Natural killer cell treated with Interleukin-12 subunit alpha and Interleukin-12 subunit beta and Interleukin-15 and Interleukin-18, amount 100 ng/mL, for 72 hours (primary cell): ENCODE data around the gene PITPNM3. TPM values are rescaled to one million over a fixed set of nuclear protein-coding genes. Genes with fewer than 3 reads are reported as not detected.

Experiments used
- ATAC-seq, 2 donors: fragments of 150-1000 bp; cut with Tn5 transposase in 1 of 2; sonication (Bioruptor Pico), chemical (Tn5 transposase) in 1 of 2; 2 replicates each; pipeline ENCODE4 v1.10.0; 2021
- DNase-seq: peaks from one replicate; pipeline ENCODE4 v3.0.0; 2022; ENCODE audit warnings: low spot score
- H3K27ac Mint-ChIP-seq, 2 donors: 1 replicate in 1 of 2; 2 replicates in 1 of 2; pipeline ENCODE4 v1.8.0; 2022; ENCODE audit warnings: mixed read lengths in 2 of 2, mild to moderate bottlenecking in 1 of 2, moderate library complexity in 1 of 2
- H3K27me3 Mint-ChIP-seq, 2 donors: 1 replicate in 1 of 2; 2 replicates in 1 of 2; pipeline ENCODE4 v1.8.0; 2022; ENCODE audit warnings: mixed read lengths in 2 of 2
- H3K36me3 Mint-ChIP-seq: one replicate; pipeline ENCODE4 v1.8.0; 2022; ENCODE audit warnings: mixed read lengths
- H3K4me1 Mint-ChIP-seq, 2 donors: 1 replicate in 1 of 2; 2 replicates in 1 of 2; pipeline ENCODE4 v1.8.0; 2022; ENCODE audit warnings: low read depth in 2 of 2, mixed read lengths in 2 of 2, mild to moderate bottlenecking in 1 of 2
- H3K4me3 Mint-ChIP-seq: one replicate; pipeline ENCODE4 v1.8.0; 2022; ENCODE audit warnings: mixed read lengths
- H3K9me3 Mint-ChIP-seq: 2 replicates; pipeline ENCODE4 v1.8.0; 2022; ENCODE audit warnings: mixed read lengths
- total RNA-seq, 2 donors: library from RNA; stranded (reverse); gene quantifications; one replicate each; pipeline ENCODE4 v1.2.3, GENCODE V29; 2022

The PITPNM3 gene
- total RNA-seq, 2 donors from 2014 or later: 0.59 to 0.84 TPM

DNA sequence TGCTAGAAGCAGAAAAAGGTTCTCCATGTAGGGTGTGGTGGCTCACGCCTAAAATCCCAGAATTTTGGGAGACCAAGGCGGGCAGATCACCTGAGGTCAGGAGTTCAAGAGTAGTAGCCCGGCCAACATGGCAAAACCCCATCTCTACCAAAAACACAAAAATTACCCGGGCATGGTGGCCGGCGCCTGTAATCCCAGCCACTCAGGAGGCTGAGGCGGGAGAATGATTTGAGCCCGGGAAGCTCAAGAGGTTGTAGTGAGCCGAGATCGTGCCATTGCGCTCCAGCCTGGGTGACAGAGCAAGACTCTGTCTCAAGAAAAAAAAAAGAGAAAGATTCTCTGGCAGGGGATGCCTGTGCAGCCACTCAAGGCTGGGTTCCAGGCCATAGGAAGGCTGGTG lies 54.2 kb downstream of the PITPNM3 start:
- Mint-ChIP-seq H3K9me3 (no peaks in the 10 kb centered on the region), H3K4me1 (no peaks in the 10 kb centered on the region), H3K27me3 (peaks cover 5 to 11% of the 10 kb centered on the region in 2 donors), H3K36me3 (no peaks in the 10 kb centered on the region), H3K4me3 (no peak overlapping the region), H3K27ac (no peak overlapping the region)
- ATAC-seq: no peak
- DNase-seq: no peak

DNA sequence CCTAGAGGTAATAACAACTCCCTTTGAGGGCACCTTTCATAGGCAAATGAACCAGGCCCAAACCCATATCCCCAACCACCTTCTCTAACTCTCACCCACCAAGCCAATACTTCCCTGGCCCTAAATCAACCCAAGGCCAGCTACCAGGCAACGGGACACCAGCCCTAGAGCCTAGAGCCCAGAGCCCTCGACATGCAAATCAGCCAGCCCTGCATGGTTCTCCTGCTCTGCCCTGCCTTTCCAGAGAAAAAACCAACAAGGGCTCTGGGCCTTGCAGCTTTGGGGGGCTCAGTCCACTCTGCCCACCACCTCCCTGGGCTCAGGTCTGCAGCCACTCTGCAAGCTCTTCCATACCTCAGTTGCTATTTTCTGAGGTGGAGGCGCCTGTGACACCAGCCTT lies 55.0 kb downstream of the PITPNM3 start:
- no peak overlapping the region for H3K27ac Mint-ChIP-seq
- peaks cover 5 to 6% of the 10 kb centered on the region in 2 donors for H3K4me1 Mint-ChIP-seq
- H3K9me3 Mint-ChIP-seq: no peaks in the 10 kb centered on the region

DNA sequence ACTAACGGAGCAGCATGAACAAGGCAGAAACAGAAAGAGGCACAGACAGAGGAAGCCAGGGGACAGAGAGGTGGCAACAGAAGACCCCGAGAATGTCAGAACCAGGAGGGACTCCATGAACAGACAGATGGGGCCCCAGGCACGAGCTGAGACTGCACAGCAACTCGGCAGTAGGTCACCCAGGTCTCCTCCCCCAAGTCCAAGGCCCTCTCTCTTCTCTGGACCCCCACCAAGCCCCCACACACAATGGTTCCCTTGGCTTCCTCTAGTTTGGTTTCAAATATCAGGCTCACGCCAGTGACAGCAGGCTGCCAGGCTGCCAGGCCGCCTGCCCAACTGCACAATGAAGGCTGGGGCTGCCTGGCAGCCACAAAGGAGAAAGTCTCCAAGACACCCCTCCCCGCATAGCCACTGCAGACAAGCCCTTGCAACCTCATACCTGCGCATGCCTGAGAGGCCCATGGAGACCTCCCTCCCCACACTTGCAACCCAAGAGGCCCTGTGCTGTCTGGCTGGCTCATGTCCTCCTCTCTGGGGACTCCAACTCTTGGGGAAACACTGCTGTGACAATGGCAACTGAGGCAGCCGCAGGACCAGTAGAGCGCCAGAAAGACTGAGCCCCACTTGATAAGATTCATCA lies 57.3 kb downstream of the PITPNM3 start:
- Mint-ChIP-seq H3K9me3 (no peaks in the 10 kb centered on the region), H3K27me3 (peaks cover 17 to 28% of the 10 kb centered on the region in 2 donors), H3K27ac (no peak overlapping the region), H3K4me3 (no peak overlapping the region), H3K36me3 (no peaks in the 10 kb centered on the region), H3K4me1 (peaks cover 5 to 9% of the 10 kb centered on the region in 2 donors)
- ATAC-seq (no peak), DNase-seq (no peak)

More for the DNA sequence above, 55.0 kb downstream of the PITPNM3 start:
- DNase-seq (no peak), ATAC-seq (no peak)
- H3K4me3 Mint-ChIP-seq: no peak overlapping the region
- peaks cover 13 to 19% of the 10 kb centered on the region in 2 donors for H3K27me3 Mint-ChIP-seq
- H3K36me3 Mint-ChIP-seq: no peaks in the 10 kb centered on the region

DNA sequence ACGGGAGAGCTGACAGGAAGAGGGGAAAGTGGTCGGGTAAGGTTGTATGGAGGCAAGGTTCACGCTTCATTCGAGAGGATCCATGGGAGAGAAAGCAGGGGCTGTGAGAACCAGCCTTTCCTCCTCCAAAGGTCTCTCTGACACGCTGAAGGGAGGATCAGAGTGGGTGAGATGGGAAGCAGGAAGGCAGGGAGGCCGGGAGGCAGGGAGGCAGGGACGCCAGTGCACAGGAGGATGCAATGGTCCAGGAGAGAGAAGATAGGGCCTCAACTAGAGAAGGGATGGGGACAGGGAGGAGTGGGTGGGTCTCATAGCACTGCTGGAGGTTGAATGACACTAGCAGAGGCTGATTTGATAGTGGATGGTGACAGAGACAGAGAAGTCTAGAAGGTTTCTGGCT lies 58.0 kb downstream of the PITPNM3 start:
- peaks cover 5 to 9% of the 10 kb centered on the region in 2 donors for H3K4me1 Mint-ChIP-seq
- ATAC-seq (no peak), DNase-seq (no peak)
- H3K27ac Mint-ChIP-seq: no peak overlapping the region
- no peaks in the 10 kb centered on the region for H3K36me3 Mint-ChIP-seq
- H3K27me3 Mint-ChIP-seq: peaks cover 17 to 28% of the 10 kb centered on the region in 2 donors
- no peak overlapping the region for H3K4me3 Mint-ChIP-seq
- no peaks in the 10 kb centered on the region for H3K9me3 Mint-ChIP-seq

DNA sequence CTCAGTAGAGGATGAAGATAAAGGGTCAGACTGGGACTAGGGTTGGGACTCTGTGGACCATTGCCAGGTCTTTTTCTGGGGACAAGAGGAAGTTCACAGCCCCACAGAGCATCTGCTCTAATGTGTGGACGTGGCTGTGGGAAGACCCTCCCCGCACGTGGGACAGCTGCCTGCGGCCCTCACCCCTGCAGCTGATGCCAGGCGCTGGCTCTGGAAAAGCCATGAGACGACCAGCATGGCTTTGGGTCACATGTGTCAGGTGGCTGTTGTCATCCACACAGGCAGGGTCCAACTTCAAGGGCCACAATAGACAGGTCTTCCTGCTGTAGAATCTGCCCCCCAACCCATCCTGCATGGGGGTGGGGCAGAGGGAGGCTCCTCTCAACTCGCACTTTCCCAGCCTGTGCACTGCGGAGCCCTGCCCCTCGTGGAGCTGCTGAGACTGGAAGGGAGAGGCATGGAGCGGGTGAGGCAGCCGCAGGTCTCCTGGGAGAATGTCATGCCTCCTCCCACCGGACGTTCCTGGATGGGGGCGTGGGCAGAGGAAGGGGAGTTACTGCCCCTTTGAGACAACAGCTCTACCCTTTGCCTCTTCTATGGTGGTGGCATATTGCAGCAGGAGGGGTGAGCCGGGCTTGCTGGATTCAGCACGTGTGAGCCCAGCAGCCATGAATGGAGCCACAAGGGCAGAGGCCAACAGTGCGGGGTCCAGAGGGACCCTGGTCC lies 58.7 kb downstream of the PITPNM3 start:
- no peaks in the 10 kb centered on the region for H3K36me3 Mint-ChIP-seq
- H3K4me3 Mint-ChIP-seq: no peak overlapping the region
- no peaks in the 10 kb centered on the region for H3K9me3 Mint-ChIP-seq
- H3K4me1 Mint-ChIP-seq: peaks cover 5 to 9% of the 10 kb centered on the region in 2 donors
- ATAC-seq (no peak), DNase-seq (no peak)
- no peak overlapping the region for H3K27ac Mint-ChIP-seq
- peaks cover 17 to 28% of the 10 kb centered on the region in 2 donors for H3K27me3 Mint-ChIP-seq

- DNase-seq (no peak), ATAC-seq (no peak)
- H3K27ac Mint-ChIP-seq: no peak overlapping the region
- peaks cover 5 to 9% of the 10 kb centered on the region in 2 donors for H3K4me1 Mint-ChIP-seq
- H3K36me3 Mint-ChIP-seq: no peaks in the 10 kb centered on the region
- H3K9me3 Mint-ChIP-seq: no peaks in the 10 kb centered on the region
- H3K27me3 Mint-ChIP-seq: peaks cover 17 to 28% of the 10 kb centered on the region in 2 donors
- no peak overlapping the region for H3K4me3 Mint-ChIP-seq
Measured at GRCh38 chr17:6496640-6497441, 59.5 kb downstream of the PITPNM3 start.

DNA sequence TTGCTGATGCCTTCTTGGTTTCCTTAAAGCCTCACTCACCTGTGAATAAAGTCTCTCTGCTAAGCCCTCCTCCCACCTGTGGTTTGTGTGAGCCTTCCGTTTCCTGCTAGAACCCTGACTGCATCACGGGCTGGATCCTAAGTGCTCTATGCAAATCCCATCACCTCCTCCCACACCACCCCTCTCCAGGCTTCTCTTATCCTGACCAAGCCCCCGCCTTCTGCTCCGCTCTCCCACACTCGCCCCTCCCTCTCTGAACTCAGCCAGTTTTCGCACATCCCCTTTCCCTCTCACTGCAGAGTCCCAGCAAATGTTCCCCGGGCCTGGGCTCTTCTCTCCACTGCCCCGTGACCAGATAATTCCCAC lies 60.3 kb downstream of the PITPNM3 start:
- H3K9me3 Mint-ChIP-seq: no peaks in the 10 kb centered on the region
- ATAC-seq (no peak), DNase-seq (no peak)
- peaks cover 5 to 9% of the 10 kb centered on the region in 2 donors for H3K4me1 Mint-ChIP-seq
- H3K36me3 Mint-ChIP-seq: no peaks in the 10 kb centered on the region
- no peak overlapping the region for H3K27ac Mint-ChIP-seq
- no peak overlapping the region for H3K4me3 Mint-ChIP-seq
- H3K27me3 Mint-ChIP-seq: peaks cover 17 to 25% of the 10 kb centered on the region in 2 donors

- Mint-ChIP-seq H3K9me3 (no peaks in the 10 kb centered on the region), H3K4me1 (peaks cover 5 to 9% of the 10 kb centered on the region in 2 donors), H3K36me3 (no peaks in the 10 kb centered on the region), H3K4me3 (no peak overlapping the region), H3K27ac (no peak overlapping the region), H3K27me3 (peaks cover 17 to 25% of the 10 kb centered on the region in 2 donors)
- ATAC-seq (no peak), DNase-seq (no peak)
Measured at GRCh38 chr17:6495450-6496115, 60.8 kb downstream of the PITPNM3 start.

DNA sequence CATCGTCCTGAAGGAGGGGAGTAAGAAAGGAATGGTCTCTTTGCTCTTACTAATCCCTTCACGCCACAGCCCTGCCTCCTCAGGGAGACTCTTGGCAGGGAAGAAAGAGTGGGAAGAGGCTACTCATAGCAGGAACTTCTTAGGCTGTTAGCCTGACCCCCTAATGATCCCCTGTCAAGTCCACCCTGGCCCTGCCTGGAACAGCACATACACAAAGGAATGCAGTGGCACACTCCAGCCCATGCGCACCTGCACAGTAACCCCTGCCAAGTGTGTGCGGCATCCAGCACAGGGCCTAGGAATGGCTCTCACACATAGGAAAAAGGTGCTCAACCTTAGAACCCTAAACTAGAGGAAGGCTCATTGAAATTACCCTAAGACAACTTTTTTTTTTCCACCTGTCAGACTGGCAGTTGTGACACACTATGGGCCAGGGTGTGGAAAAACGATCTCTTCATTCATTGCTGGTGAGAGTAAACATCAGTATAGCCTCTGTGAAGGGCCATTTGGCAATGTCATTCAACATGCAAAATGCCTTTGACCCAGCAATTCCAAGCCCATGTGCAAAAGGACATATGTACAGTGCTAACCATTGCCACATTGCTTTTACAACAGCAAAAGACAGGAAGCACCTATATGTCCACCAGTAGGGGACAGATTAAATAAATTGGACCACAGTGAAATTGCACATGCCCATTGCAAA lies 62.0 kb downstream of the PITPNM3 start:
- no peak overlapping the region for H3K27ac Mint-ChIP-seq

DNA sequence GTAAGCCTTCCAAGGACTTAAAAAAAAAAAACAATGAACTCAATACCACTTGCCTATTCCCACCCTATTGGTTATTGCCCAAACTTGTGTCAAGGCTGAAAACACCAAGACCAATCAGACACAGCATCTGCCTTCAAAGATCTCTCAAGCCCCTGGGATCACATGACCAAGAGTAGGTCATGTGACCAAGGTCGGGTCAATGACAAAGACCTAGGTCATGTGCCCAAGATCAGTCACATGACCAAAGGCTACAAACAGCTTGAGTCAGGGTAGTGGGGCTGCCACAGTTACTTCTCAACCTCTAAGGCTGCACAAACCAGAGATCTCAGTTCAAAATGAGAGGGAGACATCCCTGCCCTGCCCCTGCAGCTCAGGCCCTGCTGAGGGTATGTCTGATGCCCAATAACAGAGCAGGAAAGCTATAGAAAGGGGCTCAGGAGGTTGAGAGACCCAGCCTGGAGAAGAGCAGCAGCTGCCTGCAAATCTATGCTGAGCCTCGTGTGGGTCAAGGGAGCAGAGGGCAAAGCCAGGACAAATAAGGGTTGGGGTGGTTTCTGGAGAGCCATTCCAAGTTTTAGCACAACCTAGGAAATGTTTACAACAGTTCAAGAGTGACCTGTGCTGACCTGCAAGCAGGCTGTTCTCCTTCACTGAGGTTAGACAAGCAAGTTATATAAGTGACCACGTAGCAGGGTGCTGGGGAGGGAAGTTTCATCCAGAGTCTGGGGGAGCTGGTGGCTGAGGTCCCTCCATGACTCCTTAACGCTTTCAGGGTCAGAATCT lies 63.3 kb downstream of the PITPNM3 start:
- ATAC-seq: no peak
- no peak for DNase-seq
- H3K27ac Mint-ChIP-seq: no peak overlapping the region
- H3K36me3 Mint-ChIP-seq: no peaks in the 10 kb centered on the region
- H3K9me3 Mint-ChIP-seq: no peaks in the 10 kb centered on the region
- H3K4me3 Mint-ChIP-seq: no peak overlapping the region
- H3K27me3 Mint-ChIP-seq: peaks cover 12 to 23% of the 10 kb centered on the region in 2 donors
- H3K4me1 Mint-ChIP-seq: peaks cover 5 to 9% of the 10 kb centered on the region in 2 donors

More for the DNA sequence above, 62.0 kb downstream of the PITPNM3 start:
- H3K36me3 Mint-ChIP-seq: no peaks in the 10 kb centered on the region
- H3K9me3 Mint-ChIP-seq: no peaks in the 10 kb centered on the region
- peaks cover 17 to 25% of the 10 kb centered on the region in 2 donors for H3K27me3 Mint-ChIP-seq
- DNase-seq: no peak
- ATAC-seq: no peak
- H3K4me1 Mint-ChIP-seq: peaks cover 5 to 9% of the 10 kb centered on the region in 2 donors
- H3K4me3 Mint-ChIP-seq: no peak overlapping the region

GRCh38 chr17:6491071-6491700 lies 65.2 kb downstream of the PITPNM3 start:
- Mint-ChIP-seq H3K36me3 (no peaks in the 10 kb centered on the region), H3K4me3 (no peak overlapping the region), H3K27ac (no peak overlapping the region), H3K27me3 (peaks cover 2 to 8% of the 10 kb centered on the region in 2 donors), H3K4me1 (peaks cover 0 to 2% of the 10 kb centered on the region in 2 donors), H3K9me3 (no peaks in the 10 kb centered on the region)
- ATAC-seq (no peak), DNase-seq (no peak)

- H3K4me1 Mint-ChIP-seq: no peaks in the 10 kb centered on the region
- no peaks in the 10 kb centered on the region for H3K36me3 Mint-ChIP-seq
- no peaks in the 10 kb centered on the region for H3K9me3 Mint-ChIP-seq
- H3K27me3 Mint-ChIP-seq: no peaks in the 10 kb centered on the region
- DNase-seq (no peak), ATAC-seq (no peak)
- no peak overlapping the region for H3K4me3 Mint-ChIP-seq
- H3K27ac Mint-ChIP-seq: no peak overlapping the region
Measured at GRCh38 chr17:6489016-6489550, 67.3 kb downstream of the PITPNM3 start.
